Esophagus squamous epithelium (tissue), 5 donors: Measurements from ENCODE around the gene SLC26A11. TPM values are rescaled to one million over a fixed set of nuclear protein-coding genes. Genes with fewer than 3 reads are reported as not detected.

Experiments used
- DNase-seq: peaks from one replicate; lab custom pipeline; 2025; lab: John Stamatoyannopoulos, UW
- H3K27ac ChIP-seq, 4 donors: fragments of 200-600 bp; sonication (generic); one replicate each; pipeline ENCODE4 v1.5.1; 2016 to 2019; ENCODE audit warnings: mild to moderate bottlenecking in 1 of 4
- H3K27me3 ChIP-seq, 4 donors: fragments of 200-600 bp; sonication (generic); 1 replicate in 3 of 4; 2 replicates in 1 of 4; pipeline versions ENCODE4 v1.5.1 to v1.6.0; 2017 to 2021; ENCODE audit warnings: antibody characterized with exemption in 1 of 4
- H3K36me3 ChIP-seq, 3 donors: fragments of 200-600 bp; sonication (generic); one replicate each; pipeline ENCODE4 v1.5.1; 2016 to 2019
- H3K4me1 ChIP-seq, 3 donors: fragments of 200-600 bp; sonication (generic); one replicate each; pipeline ENCODE4 v1.5.1; 2017 to 2019
- H3K4me3 ChIP-seq, 4 donors: fragments of 200-600 bp; sonication (generic); 1 replicate in 3 of 4; 2 replicates in 1 of 4; pipeline ENCODE4 v1.5.1; 2016 to 2019; ENCODE audit warnings: mild to moderate bottlenecking in 2 of 4, moderate library complexity in 1 of 4
- H3K9me3 ChIP-seq, 3 donors: fragments of 200-600 bp; sonication (generic); one replicate each; pipeline ENCODE4 v1.5.1; 2016 to 2019
- POLR2A ChIP-seq, 4 donors: fragments of 450-650 bp; IDR thresholded peaks; one replicate each; pipeline ENCODE4 v1.6.1; 2017; ENCODE audit warnings: antibody characterized with exemption in 4 of 4, mild to moderate bottlenecking in 4 of 4, moderate library complexity in 3 of 4
- WGBS, 2 donors: methylation state at CpG; one replicate each; pipeline ENCODE4 v1.1.5; 2018; 5-methylcytosine and 5-hydroxymethylcytosine counted together
- intact Hi-C: fragments of 100-400 bp; cut with DNase I; formaldehyde crosslinking; loops from one replicate; pipeline ENCODE4 v1.15.0; 2022
- total RNA-seq, 4 donors: library from RNA; depleted of rRNA; stranded (reverse); fragments of >200 nt; gene quantifications; one replicate each; pipeline ENCODE4 v1.1.0, GENCODE V29; 2016
- TF ChIP-seq, protein P1 (sequence below), 6 experiments: fragments of 450-650 bp in 4 of 6; fragments of 200-600 bp in 2 of 6; sonication (generic) in 2 of 6; IDR thresholded peaks; one replicate each; pipeline ENCODE4 v1.5.1; 2016 to 2019; ENCODE audit warnings: antibody characterized with exemption in 6 of 6, mild to moderate bottlenecking in 4 of 6, moderate library complexity in 4 of 6
- donor health status: DM: yes; HTN: yes; CAD: no.

SLC26A11 gene
- total RNA-seq, 4 donors from 2014 or later = 5.7 to 11.4 (median 7.6) TPM

DNA sequence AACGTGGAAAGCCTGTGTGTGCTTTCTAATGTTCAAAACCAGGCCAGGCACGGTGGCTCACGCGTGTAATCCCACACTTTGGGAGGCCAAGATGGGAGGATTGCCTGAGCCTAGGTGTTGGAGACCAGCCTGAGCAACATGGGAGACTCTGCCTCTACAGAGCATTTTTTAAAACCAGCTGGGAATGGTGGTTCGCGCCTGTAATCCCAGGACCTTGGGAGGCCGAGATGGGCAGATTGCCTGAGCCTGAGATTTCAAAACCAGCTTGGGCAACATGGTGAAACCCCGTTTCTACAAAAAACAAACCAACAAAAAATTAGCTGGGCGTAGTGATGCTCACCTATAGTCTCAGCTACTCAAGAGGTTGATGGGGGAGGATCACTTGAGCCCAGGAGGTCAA is 66.8 kb downstream of the SLC26A11 start:
- Histone ChIP-seq H3K4me1 (no peaks in the 10 kb centered on the region), H3K9me3 (no peaks in the 10 kb centered on the region), H3K4me3 (no peak overlapping the region), H3K36me3 (peaks cover 22 to 88% (median 46%) of the 10 kb centered on the region in 3 donors), H3K27me3 (no peaks in the 10 kb centered on the region), H3K27ac (no peak overlapping the region)
- no peak for DNase-seq
- TF ChIP-seq POLR2A (IDR thresholded peaks at IDR 0.05) = no peak
- TF ChIP-seq, protein P1, sequence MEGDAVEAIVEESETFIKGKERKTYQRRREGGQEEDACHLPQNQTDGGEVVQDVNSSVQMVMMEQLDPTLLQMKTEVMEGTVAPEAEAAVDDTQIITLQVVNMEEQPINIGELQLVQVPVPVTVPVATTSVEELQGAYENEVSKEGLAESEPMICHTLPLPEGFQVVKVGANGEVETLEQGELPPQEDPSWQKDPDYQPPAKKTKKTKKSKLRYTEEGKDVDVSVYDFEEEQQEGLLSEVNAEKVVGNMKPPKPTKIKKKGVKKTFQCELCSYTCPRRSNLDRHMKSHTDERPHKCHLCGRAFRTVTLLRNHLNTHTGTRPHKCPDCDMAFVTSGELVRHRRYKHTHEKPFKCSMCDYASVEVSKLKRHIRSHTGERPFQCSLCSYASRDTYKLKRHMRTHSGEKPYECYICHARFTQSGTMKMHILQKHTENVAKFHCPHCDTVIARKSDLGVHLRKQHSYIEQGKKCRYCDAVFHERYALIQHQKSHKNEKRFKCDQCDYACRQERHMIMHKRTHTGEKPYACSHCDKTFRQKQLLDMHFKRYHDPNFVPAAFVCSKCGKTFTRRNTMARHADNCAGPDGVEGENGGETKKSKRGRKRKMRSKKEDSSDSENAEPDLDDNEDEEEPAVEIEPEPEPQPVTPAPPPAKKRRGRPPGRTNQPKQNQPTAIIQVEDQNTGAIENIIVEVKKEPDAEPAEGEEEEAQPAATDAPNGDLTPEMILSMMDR (IDR thresholded peaks at IDR 0.05) = no peak
- WGBS, 2 donors = 84 to 94% methylated on average over 2 to 7 of the region's 9 CpGs
- intact Hi-C loops = no loop called here

DNA sequence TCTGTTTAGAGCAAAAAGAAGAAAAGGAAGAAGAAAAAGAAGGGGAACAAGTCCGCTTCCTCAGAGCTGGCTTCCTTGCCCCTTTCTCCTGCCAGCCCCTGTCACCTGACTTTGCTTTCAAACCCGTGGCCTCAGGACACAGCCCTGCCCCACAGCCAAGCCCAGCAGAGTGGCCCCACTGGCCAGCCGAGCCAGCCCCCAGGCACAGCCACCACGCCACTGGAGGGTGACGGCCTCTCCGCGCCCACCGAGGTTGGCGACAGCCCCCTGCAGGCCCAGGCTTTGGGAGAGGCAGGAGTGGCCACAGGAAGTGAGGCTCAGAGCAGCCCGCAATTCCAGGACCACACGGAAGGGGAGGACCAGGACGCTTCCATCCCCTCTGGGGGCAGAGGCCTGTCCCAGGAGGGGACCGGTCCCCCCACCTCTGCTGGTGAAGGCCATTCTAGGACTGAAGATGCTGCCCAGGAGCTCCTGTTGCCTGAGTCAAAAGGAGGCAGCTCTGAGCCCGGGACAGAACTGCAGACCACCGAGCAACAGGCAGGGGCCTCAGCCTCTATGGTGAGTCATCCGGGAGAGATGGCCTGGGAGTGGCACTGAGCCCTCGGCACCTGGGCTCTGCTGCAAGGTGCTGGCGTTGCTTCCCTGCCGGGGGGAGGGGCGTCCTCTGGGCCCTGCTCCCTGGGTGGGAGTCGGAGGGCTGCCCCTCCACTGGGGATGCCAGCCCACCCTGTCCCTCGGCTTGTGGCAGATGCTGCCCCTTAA is 67.8 kb downstream of the SLC26A11 start:
- no peaks in the 10 kb centered on the region for H3K9me3 ChIP-seq
- no peak overlapping the region for H3K27ac ChIP-seq
- H3K36me3 ChIP-seq = peaks cover 22 to 96% (median 53%) of the 10 kb centered on the region in 3 donors
- TF ChIP-seq POLR2A (IDR thresholded peaks at IDR 0.05) = no peak
- TF ChIP-seq, protein P1 (IDR thresholded peaks at IDR 0.05) = no peak
- 59 to 70% methylated on average over 3 to 10 of the region's 22 CpGs for WGBS, 2 donors
- H3K27me3 ChIP-seq = no peaks in the 10 kb centered on the region
- DNase-seq = no peak
- H3K4me3 ChIP-seq = no peak overlapping the region
- intact Hi-C loops = no loop called here
- H3K4me1 ChIP-seq = no peaks in the 10 kb centered on the region

DNA sequence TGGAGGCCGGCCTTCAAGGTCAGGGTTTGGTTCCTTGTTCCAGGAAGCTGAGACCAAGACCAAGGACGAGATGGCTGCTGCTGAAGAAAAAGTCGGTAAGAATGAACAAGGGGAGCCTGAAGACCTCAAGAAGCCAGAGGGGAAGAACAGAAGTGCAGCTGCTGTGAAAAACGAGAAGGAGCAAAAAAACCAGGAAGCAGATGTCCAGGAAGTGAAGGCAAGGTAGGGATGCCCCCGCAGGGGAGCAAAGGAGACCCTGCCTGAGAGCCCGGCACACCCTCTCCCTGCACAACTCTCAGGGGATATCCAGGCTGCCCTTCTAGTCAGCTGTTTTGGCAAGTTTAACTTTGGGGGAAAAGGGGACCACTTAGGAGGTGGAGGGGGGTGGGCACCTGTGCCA is 69.4 kb downstream of the SLC26A11 start:
- no peak overlapping the region for H3K4me3 ChIP-seq
- no peaks in the 10 kb centered on the region for H3K4me1 ChIP-seq
- 60 to 74% methylated on average over 6 of the region's 6 CpGs for WGBS, 2 donors
- no peak for DNase-seq
- no peak for TF ChIP-seq POLR2A (IDR thresholded peaks at IDR 0.05)
- TF ChIP-seq, protein P1 (IDR thresholded peaks at IDR 0.05) = no peak
- no peaks in the 10 kb centered on the region for H3K27me3 ChIP-seq
- H3K27ac ChIP-seq = no peak overlapping the region
- peaks cover 23 to 96% (median 67%) of the 10 kb centered on the region in 3 donors for H3K36me3 ChIP-seq
- H3K9me3 ChIP-seq = no peaks in the 10 kb centered on the region
- intact Hi-C loops = no loop called here

DNA sequence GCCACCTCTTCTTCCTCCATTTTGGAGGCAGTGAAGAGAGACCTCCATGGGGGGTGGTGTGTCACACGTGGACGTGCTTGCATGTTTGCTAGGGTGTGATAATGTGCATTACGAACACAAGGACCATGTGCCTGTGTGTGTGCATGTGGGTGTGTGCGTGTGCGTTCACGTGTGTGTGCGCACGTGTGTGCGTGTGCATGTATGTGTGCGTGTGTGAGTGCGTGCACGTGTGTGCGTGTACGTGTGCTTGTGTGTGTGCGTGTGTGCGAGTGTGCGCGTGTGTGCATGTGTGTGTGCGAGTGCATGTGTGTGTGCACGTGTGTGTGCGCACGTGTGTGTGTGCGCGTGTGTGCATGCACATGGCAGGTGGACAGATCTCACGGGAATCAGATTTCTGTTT is 69.9 kb downstream of the SLC26A11 start:
- Histone ChIP-seq H3K36me3 (peaks cover 29 to 96% (median 72%) of the 10 kb centered on the region in 3 donors), H3K4me1 (no peaks in the 10 kb centered on the region), H3K27me3 (no peaks in the 10 kb centered on the region), H3K4me3 (no peak overlapping the region), H3K9me3 (no peaks in the 10 kb centered on the region), H3K27ac (no peak overlapping the region)
- WGBS, 2 donors = 89 to 90% methylated on average over 18 to 25 of the region's 25 CpGs
- intact Hi-C loops = no loop called here
- no peak for DNase-seq
- TF ChIP-seq, protein P1 (IDR thresholded peaks at IDR 0.05) = no peak
- no peak for TF ChIP-seq POLR2A (IDR thresholded peaks at IDR 0.05)

DNA sequence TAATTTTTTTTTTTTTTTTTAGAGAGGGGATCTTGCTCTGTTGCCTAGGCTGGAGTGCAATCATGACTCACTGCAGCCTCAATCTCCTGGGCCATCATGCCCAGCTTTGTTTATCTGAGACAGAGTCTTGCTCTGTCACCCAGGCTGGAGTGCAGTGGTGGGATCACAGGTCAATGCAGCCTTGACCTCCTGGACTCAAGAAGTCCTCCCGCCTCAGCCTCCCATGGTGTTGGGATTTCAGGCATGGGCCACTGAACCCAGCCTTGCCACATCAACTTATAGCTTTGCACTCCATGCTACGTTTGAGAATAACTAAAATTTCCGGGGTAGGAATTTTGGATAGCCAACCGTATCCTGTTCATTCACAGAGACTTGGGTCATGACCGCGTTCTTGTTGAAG is 71.0 kb downstream of the SLC26A11 start:
- Histone ChIP-seq H3K4me3 (no peak overlapping the region), H3K36me3 (peaks cover 33 to 100% (median 83%) of the 10 kb centered on the region in 3 donors), H3K9me3 (no peaks in the 10 kb centered on the region), H3K4me1 (no peaks in the 10 kb centered on the region), H3K27me3 (no peaks in the 10 kb centered on the region), H3K27ac (no peak overlapping the region)
- 86 to 89% methylated on average over 6 of the region's 6 CpGs for WGBS, 2 donors
- DNase-seq = no peak
- intact Hi-C loops = no loop called here
- TF ChIP-seq, protein P1 (IDR thresholded peaks at IDR 0.05) = no peak
- TF ChIP-seq POLR2A (IDR thresholded peaks at IDR 0.05) = no peak
